22Rv1 (cell line): Measurements from ENCODE around the gene MANF.

Source experiments
- H3K27ac ChIP-seq: fragments of 450-650 bp; 2 replicates; pipeline ENCODE4 v1.5.1; 2017
- CTCF ChIP-seq: fragments of 450-650 bp; IDR thresholded peaks from 2 replicates; pipeline ENCODE4 v1.5.1; 2017; ENCODE audit warnings: mild to moderate bottlenecking
- ZFX ChIP-seq: fragments of 450-650 bp; IDR thresholded peaks from 2 replicates; pipeline ENCODE4 v1.6.1; 2017; ENCODE audit warnings: antibody characterized with exemption, borderline replicate concordance

The MANF gene

DNA sequence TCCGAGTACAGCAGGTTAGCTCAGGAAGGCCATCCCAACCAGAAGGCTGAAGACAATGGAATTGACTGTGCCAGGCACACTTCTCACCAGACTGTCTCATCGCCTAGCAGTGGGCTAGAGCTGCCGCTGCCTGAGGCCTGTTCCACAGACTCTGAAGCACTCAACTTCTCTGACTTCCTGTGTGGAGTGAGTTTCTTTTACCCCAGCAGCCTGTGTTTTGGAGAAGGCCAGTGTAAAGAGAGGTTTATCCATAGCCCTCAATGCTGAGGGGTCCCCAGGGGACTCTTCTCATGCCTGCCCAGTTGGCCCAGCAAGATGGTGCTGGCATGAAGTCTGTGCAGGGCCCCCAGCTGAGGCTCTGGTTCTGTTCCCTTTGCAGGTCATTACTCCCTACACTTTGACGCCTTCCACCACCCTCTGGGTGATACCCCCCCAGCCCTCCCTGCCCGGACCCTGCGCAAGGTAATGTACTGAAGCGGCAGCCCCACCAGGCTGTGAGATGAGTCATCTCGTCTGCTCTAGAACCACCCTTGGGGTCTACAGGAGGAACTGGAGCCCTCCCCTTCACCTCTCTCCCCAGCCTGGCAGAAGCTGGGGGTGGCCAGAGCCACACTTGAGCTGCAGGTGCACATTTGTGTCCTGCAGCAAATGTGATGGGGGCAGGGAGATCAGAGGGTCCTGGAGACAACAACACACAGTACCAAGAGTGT is 5.2 kb upstream of the MANF start:
- no peak overlapping the region for H3K27ac ChIP-seq
- TF ChIP-seq CTCF = no peak
- TF ChIP-seq ZFX = no peak

DNA sequence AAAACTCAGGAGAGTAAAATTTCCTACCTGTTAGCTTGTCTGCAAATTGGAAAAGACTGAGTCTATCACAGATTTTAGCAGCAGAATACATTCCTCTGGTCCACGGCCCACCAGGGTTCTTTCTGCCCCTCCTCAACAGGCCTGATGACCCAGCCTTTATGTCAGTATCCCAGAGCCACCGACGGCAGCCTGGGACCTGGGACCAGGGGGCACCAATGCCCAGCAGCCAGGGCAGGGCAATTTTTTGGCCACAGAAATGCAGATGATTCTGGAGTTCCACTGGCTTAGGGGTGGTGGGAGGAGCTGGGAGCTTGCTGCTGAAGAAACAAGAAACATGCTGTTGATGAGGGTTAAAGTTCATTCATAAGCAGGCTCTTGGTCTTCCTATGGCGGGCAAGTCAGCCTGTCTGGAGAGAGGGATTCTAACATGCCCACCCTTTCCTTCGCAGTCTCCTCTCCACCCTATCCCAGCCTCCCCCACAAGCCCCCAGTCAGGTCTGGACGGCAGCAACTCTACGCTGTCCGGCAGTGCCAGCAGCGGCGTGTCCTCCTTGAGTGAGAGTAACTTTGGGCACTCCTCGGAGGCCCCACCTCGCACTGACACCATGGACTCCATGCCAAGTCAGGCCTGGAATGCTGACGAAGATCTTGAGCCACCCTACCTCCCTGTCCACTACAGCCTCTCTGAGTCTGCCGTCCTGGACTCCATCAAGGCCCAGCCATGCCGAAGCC is 4.3 kb upstream of the MANF start:
- TF ChIP-seq CTCF = no peak
- TF ChIP-seq ZFX = no peak
- H3K27ac ChIP-seq = no peak overlapping the region

- TF ChIP-seq CTCF (no peak), ZFX (no peak)
- H3K27ac ChIP-seq = no peak overlapping the region
These were observed 3.8 kb upstream of the MANF start for GRCh38 chr3:51381333-51381705.

- H3K27ac ChIP-seq = peak overlapping the region; percentile 89; the same call in 1 of the 2 replicates
- TF ChIP-seq CTCF = no peak
These were observed 2.9 kb upstream of the MANF start for GRCh38 chr3:51382076-51382745.

DNA sequence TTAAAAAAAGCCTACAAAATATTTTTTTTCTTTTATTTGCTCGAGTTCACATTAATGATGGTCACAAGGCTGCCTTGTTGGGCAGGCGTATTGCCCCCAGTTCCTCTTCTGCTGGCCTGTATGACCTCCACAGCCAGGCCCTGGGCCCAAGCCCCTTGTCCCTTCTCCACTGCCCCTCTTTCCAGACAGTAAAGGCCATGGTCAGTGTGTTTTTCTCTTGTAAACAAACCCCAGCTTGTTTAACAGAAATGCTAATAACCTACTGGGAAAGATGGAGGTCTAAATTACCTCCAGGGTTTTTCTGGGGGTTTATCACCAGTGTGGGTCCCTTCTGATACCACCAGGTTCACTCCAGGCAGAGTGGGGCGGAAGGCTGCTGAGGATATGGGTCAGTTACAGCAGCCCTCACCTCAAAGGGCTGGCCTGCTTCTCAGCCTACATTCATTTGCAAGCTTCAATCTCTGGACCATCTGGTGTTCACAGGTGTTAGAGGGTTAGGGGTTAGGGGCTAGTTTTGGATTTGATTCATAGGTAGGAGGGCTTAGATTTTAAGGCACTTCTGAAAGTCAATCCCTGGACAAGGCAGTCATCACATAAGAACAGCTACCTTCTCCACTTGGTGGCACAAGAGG is 2.0 kb upstream of the MANF start:
- H3K27ac ChIP-seq = peak overlapping the region; percentile 89
- no peak for TF ChIP-seq ZFX
- TF ChIP-seq CTCF = no peak

DNA sequence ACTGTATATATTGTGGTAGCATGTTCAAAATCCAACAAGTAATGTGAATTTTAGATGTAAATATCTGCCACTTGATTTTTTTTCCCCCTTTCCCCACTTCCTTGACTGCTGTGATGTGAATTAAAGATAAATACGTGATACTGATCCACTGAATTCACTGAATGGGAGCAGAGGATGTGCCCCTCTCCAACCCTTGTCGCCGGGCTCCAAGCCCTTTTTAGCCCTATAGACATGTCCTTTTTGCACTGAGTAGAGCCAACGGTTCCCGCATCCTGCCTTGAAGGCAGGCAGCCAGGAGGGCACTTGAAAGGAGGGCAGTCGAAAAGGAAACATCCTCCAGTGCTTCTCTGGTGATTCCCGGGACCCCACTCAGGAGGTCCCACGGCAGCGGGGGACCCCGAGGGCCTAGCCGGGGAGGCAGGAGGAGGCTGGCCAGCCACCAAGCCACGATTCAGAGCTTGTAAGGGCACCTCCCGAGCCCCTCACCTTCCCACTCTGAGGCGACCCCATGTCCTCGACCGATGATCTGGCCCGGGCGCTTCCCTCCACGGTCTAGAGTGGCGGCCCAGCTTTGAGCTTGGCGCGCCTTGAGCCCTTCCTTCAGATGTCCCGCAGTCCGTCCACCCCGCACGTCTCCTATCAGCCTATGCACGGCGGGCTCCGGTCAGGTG is 901 bp upstream of the MANF start:
- TF ChIP-seq CTCF (no peak), ZFX (no peak)
- peak overlapping the region; percentile 89 for H3K27ac ChIP-seq
